GM18499 (cell line): ENCODE data around the gene TP53BP1.

ENCODE experiments used
- ATAC-seq: cut with Tn5 transposase; IDR thresholded peaks from one replicate; pipeline ENCODE4 v1.9.1; 2021; ENCODE audit warnings: moderate number of reproducible peaks; ENCODE audit not compliant: insufficient read depth, unreplicated experiment

TP53BP1 gene

GRCh38 chr15:43521419-43521818 lies 28.5 kb upstream of the TP53BP1 start:
- no peak for ATAC-seq

DNA sequence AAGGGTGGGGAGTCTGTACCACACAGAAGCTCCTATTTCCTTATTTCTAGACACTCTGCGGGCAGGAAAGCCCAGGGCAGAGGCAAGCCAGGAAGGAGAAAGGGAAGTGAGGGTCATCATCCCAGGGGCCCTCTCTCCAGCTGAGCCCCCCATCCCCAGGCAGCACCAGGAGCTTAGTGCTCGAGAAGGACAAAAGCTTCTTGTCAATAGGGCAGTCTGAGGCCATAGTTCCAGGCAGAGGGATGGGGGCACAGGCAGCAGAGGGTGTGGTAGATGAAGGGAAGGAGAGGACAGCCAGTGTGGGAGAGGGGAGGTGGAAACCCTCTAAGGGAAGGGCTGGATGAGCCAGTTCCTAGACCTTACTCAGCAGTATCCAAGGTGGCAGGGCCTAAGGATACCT lies 27.2 kb upstream of the TP53BP1 start:
- ATAC-seq = no peak

GRCh38 chr15:43519196-43519595 lies 26.2 kb upstream of the TP53BP1 start:
- no peak for ATAC-seq

DNA sequence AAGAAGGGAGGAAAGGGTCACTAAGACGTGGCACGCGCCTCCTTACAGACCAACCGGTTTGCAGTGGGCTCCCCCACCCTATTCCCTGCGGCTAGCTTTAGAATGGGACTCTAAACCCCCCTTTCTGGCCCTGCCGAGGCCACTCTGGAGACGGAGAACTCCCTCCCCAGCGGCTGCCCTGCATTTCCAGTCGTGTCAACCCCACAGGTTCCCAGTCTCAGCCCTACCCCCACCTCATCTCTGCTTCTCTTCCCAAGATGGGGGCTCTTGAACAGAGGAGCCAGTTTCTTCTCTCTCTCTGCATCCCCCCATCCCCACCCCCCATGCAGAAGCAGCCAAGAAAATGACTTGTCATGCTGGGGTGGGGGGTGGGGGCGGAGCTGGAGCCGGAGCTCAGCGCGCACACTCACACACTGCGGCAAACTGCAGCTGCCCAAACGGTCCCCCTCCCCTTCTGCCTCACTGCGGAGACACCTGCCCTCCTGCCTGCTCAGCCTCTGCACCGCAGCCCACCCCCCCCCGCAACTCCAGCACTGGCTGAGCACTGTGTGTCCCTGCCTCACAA lies 25.3 kb upstream of the TP53BP1 start:
- ATAC-seq = no peak

- ATAC-seq = no peak
These were observed 24.6 kb upstream of the TP53BP1 start, which contains the start of gene MAP1A for GRCh38 chr15:43517354-43518196. Gene MAP1A (plus strand): TSS chr15:43517608. CDS start chr15:43521474, 3,866 bp downstream.

GRCh38 chr15:43516801-43517353 lies 23.9 kb upstream of the TP53BP1 start:
- no peak for ATAC-seq

GRCh38 chr15:43516185-43516584 lies 23.2 kb upstream of the TP53BP1 start:
- ATAC-seq = no peak

GRCh38 chr15:43515741-43516140 lies 22.8 kb upstream of the TP53BP1 start:
- no peak for ATAC-seq

GRCh38 chr15:43514241-43515057 lies 21.5 kb upstream of the TP53BP1 start:
- ATAC-seq = no peak

DNA sequence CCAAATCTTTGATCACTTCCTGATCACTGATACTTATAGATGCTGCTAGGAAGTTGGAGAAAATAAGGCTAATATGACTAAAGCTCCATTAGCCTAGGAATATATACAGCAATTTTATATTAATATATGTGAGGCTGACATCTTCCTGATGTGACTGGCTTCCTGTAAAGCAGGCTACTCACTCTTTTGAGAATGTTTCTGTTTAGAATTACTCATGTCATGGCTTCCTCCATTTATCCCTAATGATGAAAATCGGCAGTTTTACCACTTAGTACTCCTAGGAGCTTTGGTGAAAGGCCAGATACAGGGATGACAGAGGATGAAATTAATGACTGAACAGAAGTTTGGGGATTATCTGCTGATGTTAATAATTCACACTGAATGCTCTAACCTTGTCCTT lies 20.6 kb upstream of the TP53BP1 start:
- no peak for ATAC-seq

GRCh38 chr15:43511012-43511885 lies 18.3 kb upstream of the TP53BP1 start:
- peak; percentile 23 for ATAC-seq

DNA sequence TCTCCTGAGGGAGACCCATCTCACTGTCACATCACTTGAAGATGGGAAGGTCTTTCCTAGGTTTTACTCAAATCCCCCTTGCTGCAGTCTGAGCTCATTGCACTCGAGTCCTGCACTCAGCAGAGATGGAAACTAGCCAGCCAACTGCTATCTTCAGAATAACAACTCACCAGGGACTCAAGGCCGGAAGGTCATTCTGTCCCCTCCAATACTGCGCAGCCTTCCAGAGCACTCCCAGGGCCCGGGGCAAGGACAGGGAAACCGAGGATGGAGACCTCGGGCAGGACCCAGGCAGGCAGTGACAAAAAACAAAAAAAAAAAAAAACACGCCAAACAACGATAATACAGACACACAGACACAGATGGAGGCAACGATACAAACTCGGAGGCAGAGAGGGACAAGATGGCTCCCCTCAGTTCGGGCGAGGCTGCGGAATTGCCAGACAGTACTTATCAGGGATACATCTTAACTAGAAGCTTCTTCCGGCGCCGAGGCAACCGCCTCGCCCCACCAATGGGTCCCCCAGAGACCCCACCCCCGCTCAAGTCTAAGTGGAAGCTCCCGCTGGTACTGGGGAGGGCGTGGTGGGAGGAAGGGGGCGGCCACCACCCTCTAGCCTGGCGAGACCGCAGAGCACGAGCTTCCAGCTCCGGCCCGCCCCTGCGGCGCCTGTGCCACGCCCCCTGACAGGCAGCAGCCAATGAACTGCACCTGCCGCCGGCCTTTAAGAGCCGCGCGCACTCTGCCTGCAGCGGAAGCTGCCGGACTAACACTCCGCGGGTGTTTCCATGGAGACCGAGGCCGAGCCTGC lies 17.4 kb upstream of the TP53BP1 start:
- ATAC-seq = peak; percentile 92

DNA sequence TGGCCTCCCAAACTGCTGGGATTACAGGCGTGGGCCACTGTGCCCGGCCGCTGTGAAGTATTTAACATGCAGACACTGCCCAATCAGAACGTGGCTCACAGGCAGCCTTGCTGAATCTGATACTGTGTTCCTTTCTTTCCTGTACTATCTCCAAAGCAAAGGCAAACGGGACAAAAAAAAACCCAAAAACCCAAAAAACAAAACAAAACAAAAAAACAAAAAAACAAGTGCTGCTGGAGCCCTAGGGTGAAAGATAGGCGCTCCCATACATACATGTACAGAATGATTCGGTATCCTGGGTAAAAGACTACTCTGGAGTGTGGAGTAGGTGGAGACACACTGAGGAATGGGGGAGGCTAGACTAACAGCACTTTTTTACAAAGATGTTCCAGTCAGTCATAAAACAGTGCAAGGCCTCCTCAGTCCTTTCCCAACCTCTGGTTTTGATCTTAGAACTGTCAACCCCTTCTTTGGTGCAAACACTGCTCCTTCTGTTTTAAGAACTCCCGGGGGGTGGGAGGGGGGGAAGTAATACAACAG lies 16.8 kb upstream of the TP53BP1 start:
- ATAC-seq = no peak

- no peak for ATAC-seq
These were observed 16.2 kb upstream of the TP53BP1 start for GRCh38 chr15:43508991-43509659.

DNA sequence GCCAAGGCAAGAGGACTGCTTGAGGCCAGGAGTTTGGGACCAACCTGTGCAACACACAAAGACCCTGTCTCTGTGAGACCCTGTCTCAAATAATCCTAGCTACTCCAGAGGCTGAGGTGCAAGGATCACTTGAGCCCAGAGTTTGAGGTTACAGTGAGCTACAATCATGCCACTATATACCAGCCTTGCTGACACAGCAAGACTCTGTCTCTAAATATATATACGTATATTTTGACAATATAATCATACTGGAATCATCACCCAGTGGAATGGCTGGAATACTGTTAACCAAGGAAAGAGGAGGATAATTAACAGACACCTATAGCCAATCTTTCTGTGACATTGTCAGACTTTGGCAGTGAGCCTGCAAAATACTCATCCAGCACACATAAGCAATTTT lies 15.5 kb upstream of the TP53BP1 start:
- no peak for ATAC-seq

DNA sequence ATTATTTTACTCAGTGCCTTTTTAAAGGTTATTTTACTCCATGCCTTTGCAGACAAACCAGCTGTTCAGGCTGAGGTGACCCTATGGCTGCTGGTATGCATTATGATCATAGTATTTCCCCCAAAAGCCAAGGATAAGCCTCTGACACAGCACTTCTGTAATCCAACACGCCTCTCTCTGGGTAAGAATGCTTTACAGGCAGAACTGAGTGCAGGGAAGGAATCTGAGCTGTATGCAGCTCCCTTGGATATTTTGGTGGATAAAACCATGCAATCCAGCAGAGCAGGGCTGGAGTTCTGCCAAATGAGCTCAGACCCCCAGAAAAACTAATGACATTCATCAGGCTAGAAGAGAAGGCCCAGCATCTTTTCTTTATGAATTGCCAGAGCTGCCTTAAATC lies 12.8 kb upstream of the TP53BP1 start:
- no peak for ATAC-seq

DNA sequence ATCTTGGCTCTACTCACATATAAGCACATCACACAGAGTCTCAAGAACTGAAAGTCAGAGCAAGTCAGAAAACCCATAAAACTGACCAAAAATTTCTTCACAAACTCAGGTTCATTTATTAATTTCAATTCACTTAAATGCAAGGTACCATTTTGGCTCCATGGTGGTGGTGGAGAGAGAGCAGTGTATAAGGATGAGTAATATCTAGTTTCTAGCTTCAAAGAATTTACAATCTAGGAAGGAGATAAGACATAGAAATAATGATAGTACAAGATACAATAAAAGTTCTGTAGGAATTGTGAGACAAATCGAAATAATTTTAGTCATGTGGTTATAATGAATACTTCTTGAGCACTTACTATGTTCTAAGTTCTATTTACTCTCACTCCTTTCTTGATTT lies 6.7 kb upstream of the TP53BP1 start:
- ATAC-seq = no peak

- no peak for ATAC-seq
These were observed 6.0 kb upstream of the TP53BP1 start for GRCh38 chr15:43498990-43499389.
